Natural killer cell (primary cell): Measurements from ENCODE around the gene SPAG16. TPM values are rescaled to one million over a fixed set of nuclear protein-coding genes. Genes with fewer than 3 reads are reported as not detected.

Experiments used
- ATAC-seq, 3 donors: fragments of 150-1000 bp in 2 of 3; fragments of 200-7000 bp in 1 of 3; cut with Tn5 transposase; 1 replicate in 1 of 3; 2 replicates in 2 of 3; pipeline ENCODE4 v1.10.0; 2021; ENCODE audit warnings: mild to moderate bottlenecking in 2 of 3, moderate library complexity in 2 of 3
- DNase-seq, 2 donors: peaks; one replicate each; pipeline versions ENCODE4 v3.0.0 to v3.0.0-alpha.2; 2013 to 2021; ENCODE audit warnings: mixed read lengths in 1 of 2
- H3K27ac ChIP-seq: one replicate; pipeline ENCODE4 v1.5.1; 2013; ENCODE audit warnings: mild to moderate bottlenecking, low read length
- H3K27me3 ChIP-seq: one replicate; pipeline ENCODE4 v1.6.1; 2013; ENCODE audit warnings: low read length; ENCODE audit not compliant: control insufficient read depth, insufficient read depth
- H3K36me3 ChIP-seq: one replicate; pipeline ENCODE4 v1.6.1; 2013; ENCODE audit warnings: low read length; ENCODE audit not compliant: control insufficient read depth, insufficient read depth
- H3K4me1 ChIP-seq: one replicate; pipeline ENCODE4 v1.6.1; 2013; ENCODE audit warnings: low read length; ENCODE audit not compliant: control insufficient read depth, insufficient read depth
- H3K4me3 ChIP-seq: one replicate; pipeline ENCODE4 v1.5.1; 2013; ENCODE audit warnings: low read length
- H3K9me3 ChIP-seq: one replicate; pipeline ENCODE4 v1.6.1; 2013; ENCODE audit warnings: low read length; ENCODE audit not compliant: control insufficient read depth, insufficient read depth
- H3K27ac Mint-ChIP-seq, 2 donors: one replicate each; pipeline ENCODE4 v1.8.0; 2022; ENCODE audit warnings: mild to moderate bottlenecking in 2 of 2, mixed read lengths in 2 of 2, moderate library complexity in 1 of 2
- H3K27me3 Mint-ChIP-seq, 2 donors: one replicate each; pipeline ENCODE4 v1.8.0; 2022; ENCODE audit warnings: low read depth in 2 of 2, mixed read lengths in 2 of 2
- H3K36me3 Mint-ChIP-seq: one replicate; pipeline ENCODE4 v1.8.0; 2022; ENCODE audit warnings: mixed read lengths
- H3K4me1 Mint-ChIP-seq, 2 donors: one replicate each; pipeline ENCODE4 v1.8.0; 2022; ENCODE audit warnings: mixed read lengths in 2 of 2
- H3K4me3 Mint-ChIP-seq: one replicate; pipeline ENCODE4 v1.8.0; 2022; ENCODE audit warnings: mild to moderate bottlenecking, moderate library complexity, mixed read lengths
- H3K9me3 Mint-ChIP-seq, 2 donors: one replicate each; pipeline ENCODE4 v1.8.0; 2022; ENCODE audit warnings: mixed read lengths in 2 of 2
- WGBS: methylation state at CpG from one replicate; pipeline ENCODE4 v1.1.7; 2013; ENCODE audit warnings: missing lambda C conversion rate; ENCODE audit not compliant: insufficient coverage; 5-methylcytosine and 5-hydroxymethylcytosine counted together
- intact Hi-C: fragments of 100-400 bp; cut with micrococcal nuclease; formaldehyde crosslinking; loops from one replicate; pipeline ENCODE4 v1.14.2; 2022
- total RNA-seq, 4 donors: library from RNA; stranded (reverse); fragments of 120-200 nt in 1 of 4; gene quantifications; one replicate each; pipeline versions ENCODE4 v1.2.3 to v1.2.4, GENCODE V29; 2013 to 2022
- TF ChIP-seq, protein P1 (sequence below): fragments of 200-600 bp; IDR thresholded peaks from one replicate; pipeline ENCODE4 v1.8.0; 2022; ENCODE audit warnings: antibody characterized with exemption

Gene SPAG16
- total RNA-seq, 3 donors from 2014 or later (not counting 1 experiment from before 2014, with no cell fraction given), result 3.5 to 5.8 (median 4.0) TPM

DNA sequence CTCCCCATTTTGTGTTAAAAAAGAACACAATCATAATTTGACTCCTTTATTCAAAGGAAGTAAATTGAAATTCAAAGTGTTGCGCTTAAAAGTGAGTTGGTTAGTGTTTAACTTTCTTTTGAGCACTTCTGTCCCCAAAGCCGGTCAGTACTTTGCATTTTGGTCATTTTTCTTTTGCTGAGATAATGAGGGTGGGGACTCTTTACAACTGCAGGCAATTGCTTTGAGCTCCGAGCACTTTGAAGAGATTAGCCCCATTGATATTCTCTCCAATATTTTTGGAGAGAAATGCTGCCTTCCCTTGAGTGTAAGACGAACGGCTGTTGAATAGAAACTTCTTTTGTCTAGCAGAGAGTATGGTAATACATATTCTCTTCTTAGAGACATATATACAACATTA, 885.0 kb downstream of the SPAG16 start:
- no peak overlapping the region for H3K4me3 Mint-ChIP-seq
- Histone ChIP-seq H3K36me3 (no peaks in the 10 kb centered on the region), H3K27me3 (no peaks in the 10 kb centered on the region), H3K4me1 (no peaks in the 10 kb centered on the region), H3K27ac (no peak overlapping the region), H3K9me3 (no peaks in the 10 kb centered on the region), H3K4me3 (no peak overlapping the region)
- no peak overlapping the region for H3K27ac Mint-ChIP-seq
- no peaks in the 10 kb centered on the region for H3K4me1 Mint-ChIP-seq
- 90% methylated on average over 3 of the region's 5 CpGs for WGBS
- TF ChIP-seq, protein P1, sequence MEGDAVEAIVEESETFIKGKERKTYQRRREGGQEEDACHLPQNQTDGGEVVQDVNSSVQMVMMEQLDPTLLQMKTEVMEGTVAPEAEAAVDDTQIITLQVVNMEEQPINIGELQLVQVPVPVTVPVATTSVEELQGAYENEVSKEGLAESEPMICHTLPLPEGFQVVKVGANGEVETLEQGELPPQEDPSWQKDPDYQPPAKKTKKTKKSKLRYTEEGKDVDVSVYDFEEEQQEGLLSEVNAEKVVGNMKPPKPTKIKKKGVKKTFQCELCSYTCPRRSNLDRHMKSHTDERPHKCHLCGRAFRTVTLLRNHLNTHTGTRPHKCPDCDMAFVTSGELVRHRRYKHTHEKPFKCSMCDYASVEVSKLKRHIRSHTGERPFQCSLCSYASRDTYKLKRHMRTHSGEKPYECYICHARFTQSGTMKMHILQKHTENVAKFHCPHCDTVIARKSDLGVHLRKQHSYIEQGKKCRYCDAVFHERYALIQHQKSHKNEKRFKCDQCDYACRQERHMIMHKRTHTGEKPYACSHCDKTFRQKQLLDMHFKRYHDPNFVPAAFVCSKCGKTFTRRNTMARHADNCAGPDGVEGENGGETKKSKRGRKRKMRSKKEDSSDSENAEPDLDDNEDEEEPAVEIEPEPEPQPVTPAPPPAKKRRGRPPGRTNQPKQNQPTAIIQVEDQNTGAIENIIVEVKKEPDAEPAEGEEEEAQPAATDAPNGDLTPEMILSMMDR, result no peak
- H3K36me3 Mint-ChIP-seq, result no peaks in the 10 kb centered on the region
- no peaks in the 10 kb centered on the region for H3K27me3 Mint-ChIP-seq
- DNase-seq, result no peak
- H3K9me3 Mint-ChIP-seq, result peaks cover 5 to 6% of the 10 kb centered on the region in 2 donors
- intact Hi-C loops, result no loop called here
- ATAC-seq, result no peak

DNA sequence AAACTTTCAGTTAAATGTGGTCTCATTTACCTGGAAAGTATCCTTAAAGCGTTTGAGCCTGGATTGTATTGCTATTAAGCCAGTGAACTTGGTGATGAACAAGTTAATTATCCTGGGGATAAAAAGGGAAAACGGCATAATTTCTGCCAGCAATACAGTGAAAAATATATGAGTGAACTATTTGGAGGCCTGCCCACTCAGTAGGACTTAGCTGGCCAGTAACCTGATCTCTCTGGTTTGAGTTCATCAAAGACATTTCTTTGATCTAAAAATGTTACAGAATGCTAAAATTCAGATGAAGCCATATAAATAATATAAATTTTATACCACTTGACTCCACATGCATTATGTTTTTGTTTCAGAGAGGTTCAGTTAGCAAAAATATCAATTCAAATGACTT, 885.5 kb downstream of the SPAG16 start:
- Mint-ChIP-seq H3K36me3 (no peaks in the 10 kb centered on the region), H3K9me3 (peaks cover 5 to 6% of the 10 kb centered on the region in 2 donors), H3K27me3 (no peaks in the 10 kb centered on the region), H3K4me3 (no peak overlapping the region), H3K4me1 (no peaks in the 10 kb centered on the region), H3K27ac (no peak overlapping the region)
- TF ChIP-seq, protein P1, result no peak
- H3K4me3 ChIP-seq, result no peak overlapping the region
- ATAC-seq (no peak), DNase-seq (no peak)
- no peaks in the 10 kb centered on the region for H3K36me3 ChIP-seq
- H3K9me3 ChIP-seq, result no peaks in the 10 kb centered on the region
- intact Hi-C loops, result no loop called here
- H3K27ac ChIP-seq, result no peak overlapping the region
- 84% methylated on average over 2 of the region's 2 CpGs for WGBS
- H3K4me1 ChIP-seq, result no peaks in the 10 kb centered on the region
- no peaks in the 10 kb centered on the region for H3K27me3 ChIP-seq

- no peak overlapping the region for H3K27ac ChIP-seq
- no peaks in the 10 kb centered on the region for H3K27me3 ChIP-seq
- H3K27ac Mint-ChIP-seq, result no peak overlapping the region
Measured at GRCh38 chr2:214174563-214174962, 890.3 kb downstream of the SPAG16 start.

GRCh38 chr2:214180071-214180470, 895.8 kb downstream of the SPAG16 start:
- H3K9me3 Mint-ChIP-seq, result peaks cover 0 to 2% of the 10 kb centered on the region in 2 donors

More at GRCh38 chr2:214174563-214174962, 890.3 kb downstream of the SPAG16 start:
- Mint-ChIP-seq H3K27me3 (no peaks in the 10 kb centered on the region), H3K4me1 (no peaks in the 10 kb centered on the region), H3K9me3 (peaks cover 0 to 2% of the 10 kb centered on the region in 2 donors), H3K4me3 (no peak overlapping the region), H3K36me3 (no peaks in the 10 kb centered on the region)
- intact Hi-C loops, result no loop called here
- Histone ChIP-seq H3K36me3 (no peaks in the 10 kb centered on the region), H3K9me3 (no peaks in the 10 kb centered on the region), H3K4me1 (no peaks in the 10 kb centered on the region), H3K4me3 (no peak overlapping the region)
- DNase-seq, result no peak
- no peak for ATAC-seq
- TF ChIP-seq, protein P1, result no peak
- 64% methylated on average over 1 of the region's 1 CpG for WGBS

More at GRCh38 chr2:214180071-214180470, 895.8 kb downstream of the SPAG16 start:
- Histone ChIP-seq H3K36me3 (no peaks in the 10 kb centered on the region), H3K27ac (no peak overlapping the region), H3K9me3 (no peaks in the 10 kb centered on the region), H3K27me3 (no peaks in the 10 kb centered on the region), H3K4me3 (no peak overlapping the region), H3K4me1 (no peaks in the 10 kb centered on the region)
- Mint-ChIP-seq H3K27me3 (no peaks in the 10 kb centered on the region), H3K4me3 (no peak overlapping the region), H3K36me3 (no peaks in the 10 kb centered on the region), H3K27ac (no peak overlapping the region), H3K4me1 (no peaks in the 10 kb centered on the region)
- TF ChIP-seq, protein P1, result no peak
- ATAC-seq (no peak), DNase-seq (no peak)
- intact Hi-C loops, result no loop called here
- WGBS, result 92% methylated on average over 1 of the region's 1 CpG
